Activated CD8-positive, alpha-beta memory T cell treated with anti-CD3 and anti-CD28 coated beads, Interleukin-2, amount 50 U/mL, for 24 hours (primary cell): ENCODE results near the gene NT5C.
"Not testable (repeated sequence)": the region's sequence is repeated elsewhere in the genome, so short reads cannot be mapped to it uniquely, and the experiment has no call there.

ENCODE experiments used
- DNase-seq: peaks from one replicate; pipeline ENCODE4 v3.0.0-alpha.2; 2020; ENCODE audit errors: extremely low read depth

The NT5C gene

DNA sequence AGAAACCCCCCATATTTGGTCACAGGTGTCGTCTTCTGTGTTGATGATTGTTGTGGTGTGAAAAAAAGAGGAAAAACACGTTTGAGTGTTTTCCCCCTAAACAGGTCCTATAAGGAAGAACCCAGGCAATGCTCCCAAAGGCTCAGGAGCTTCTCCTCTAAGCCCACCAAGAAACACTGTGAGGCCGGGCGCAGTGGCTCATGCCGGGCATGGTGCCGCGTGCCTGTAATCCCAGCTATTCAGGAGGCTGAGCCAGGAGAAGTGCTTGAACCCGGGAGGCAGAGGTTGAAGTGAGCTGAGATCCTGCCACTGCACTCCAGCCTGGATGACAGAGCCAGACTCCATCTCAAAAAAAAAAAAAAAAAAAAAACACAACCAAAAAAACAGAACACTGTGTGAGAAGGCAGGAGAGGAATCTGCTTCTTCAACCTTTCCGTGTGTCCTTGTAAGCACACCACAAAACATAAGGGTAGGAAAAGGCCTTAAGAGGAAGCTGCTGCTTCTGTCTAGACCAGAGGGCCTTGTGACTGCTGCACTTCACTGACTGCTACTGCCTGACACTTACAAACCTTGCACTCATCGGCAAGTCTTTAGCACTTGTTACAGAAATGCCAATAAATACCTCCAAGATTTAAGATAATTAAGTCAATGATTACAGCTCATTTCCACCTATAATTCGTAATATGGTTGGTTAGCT is 13.4 kb upstream of the NT5C start:
- DNase-seq = no peak

DNA sequence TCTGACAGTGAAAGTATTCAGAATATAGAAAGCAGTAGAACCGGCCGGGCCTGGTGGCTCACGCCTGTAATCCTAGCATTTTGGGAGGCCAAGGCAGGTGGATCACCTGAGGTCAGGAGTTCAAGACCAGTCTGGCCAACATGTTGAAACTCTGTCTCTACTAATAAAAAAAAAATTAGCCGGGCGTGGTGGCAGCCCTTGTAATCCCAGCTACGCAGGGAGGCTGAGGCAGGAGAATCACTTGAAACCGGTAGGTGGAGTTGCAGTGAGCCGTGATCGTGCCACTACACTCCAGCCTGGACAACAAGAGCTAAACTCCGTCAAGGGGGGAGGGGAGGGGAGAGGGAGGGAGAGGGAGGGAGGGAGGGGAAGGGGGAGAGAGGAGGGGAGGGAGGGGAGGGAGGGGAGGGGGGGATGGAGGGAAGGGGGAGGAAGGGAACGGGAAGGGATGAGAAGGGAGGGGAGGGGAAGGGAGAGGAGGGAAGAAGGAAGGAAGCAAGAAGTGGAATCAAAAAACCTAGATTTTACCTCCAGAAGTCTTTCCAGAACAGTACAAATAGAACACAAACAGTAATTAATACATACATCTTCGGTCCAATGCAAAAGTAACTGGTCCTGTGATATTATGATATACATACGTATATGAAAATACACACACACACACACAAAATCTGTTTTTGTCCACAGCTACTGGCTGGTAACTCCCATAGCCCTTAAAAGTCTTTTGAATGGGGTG is 10.9 kb upstream of the NT5C start:
- no peak for DNase-seq

DNA sequence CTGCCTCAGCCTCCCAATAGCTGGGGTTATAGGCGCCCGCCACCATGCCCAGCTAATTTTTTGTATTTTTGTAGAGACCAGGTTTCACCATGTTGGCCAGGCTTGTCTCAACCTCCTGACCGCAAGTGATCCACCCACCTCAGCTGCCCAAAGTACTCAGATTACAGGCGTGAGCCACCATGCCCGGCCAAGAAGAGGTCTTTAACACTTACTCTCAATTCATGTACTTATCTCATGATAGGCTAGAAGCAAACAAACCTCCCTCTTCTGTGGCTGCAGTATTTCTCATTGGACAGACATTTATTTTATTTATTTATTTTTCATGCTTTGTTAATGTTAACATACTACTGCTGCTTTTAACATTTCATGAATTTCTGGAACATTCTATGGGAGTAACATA is 7.0 kb upstream of the NT5C start:
- DNase-seq = no peak

DNA sequence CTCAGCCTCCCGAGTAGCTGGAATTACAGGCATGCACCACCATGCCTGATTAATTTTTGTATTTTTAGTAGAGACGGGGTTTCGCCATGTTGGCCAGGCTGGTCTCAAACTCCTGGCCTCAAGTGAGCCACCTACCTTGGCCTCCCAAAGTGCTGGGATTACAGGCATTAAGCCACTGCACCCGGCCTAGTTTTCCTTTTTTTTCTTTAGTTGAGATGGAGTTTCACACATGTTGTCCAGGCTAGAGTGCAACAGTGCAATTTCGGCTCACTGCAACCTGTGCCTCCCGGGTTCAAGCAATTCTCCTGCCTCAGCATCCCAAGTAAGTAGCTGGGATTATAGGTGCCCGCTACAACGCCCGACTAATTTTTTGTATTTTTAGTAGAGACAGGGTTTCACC is 6.2 kb upstream of the NT5C start:
- not testable (repeated sequence) for DNase-seq

DNA sequence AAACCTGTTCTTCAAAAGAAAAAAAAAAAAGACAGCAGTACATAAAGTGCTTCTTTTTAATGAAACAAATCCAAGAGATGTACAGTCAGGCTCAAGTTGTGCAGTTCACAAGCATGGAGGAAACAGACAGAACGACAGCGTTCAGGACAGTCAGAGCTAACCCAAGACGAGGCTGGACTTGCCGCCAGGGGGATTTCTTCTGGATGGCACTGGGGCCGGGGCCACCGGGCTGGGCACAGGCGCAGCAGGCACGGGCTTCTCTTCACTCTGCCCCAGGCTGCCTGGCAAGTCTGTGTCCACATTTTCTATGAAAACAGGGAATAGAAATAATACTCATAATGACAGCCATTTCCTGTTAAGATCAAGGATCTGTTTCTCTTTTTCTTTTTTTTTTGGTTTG is 4.4 kb upstream of the NT5C start:
- DNase-seq = no peak

DNA sequence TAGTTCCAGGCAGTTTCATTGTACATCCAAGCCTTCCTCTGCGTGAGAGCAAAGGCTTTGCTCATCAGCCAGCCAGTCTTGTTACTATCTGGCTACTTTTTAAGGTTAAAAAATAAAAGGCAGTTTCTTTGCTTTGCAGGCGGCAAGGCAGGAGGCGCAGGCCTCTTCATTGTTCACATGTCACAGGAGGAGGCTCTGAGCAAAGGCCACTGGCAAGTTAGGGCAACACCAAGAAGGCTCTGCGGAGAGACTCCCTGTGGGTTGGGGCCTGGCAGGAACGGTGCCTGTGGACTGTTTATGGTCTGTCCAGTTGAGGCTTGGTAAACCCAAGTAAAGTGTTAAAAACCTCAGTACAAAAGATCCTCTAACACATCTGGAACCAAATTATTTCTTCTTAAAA is 3.9 kb upstream of the NT5C start:
- no peak for DNase-seq

DNA sequence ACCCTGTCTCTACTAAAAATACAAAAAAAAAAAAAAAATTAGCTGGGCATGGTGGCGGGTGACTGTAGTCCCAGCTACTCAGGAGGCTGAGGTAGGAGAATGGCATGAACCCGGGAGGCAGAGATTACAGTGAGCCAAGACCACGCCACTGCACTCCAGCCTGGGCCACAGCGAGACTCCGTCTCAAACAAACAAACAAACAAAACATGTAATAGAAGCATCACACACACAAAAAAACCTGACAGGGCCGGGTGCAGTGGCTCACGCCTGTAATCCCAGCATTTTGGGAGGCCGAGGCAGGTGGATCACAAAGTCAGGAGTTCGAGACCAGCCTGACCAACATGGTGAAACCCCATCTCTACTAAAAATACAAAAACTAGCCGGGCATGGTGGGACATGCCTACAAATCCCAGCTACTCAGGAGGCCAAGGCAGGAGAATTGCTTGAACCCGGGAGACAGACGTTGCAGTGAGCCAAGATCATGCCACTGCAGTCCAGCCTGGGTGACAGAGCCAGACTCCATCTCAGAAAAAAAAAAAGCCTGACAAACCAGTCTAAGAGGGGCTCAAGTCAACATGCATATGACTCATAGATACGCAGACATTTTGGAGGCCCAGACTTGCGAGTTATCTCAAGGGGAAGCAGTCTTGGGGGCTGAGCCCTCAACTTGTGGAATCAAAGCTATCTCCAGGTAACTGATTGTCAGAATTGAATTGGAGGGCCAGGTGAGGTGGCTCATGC is 2.2 kb upstream of the NT5C start:
- not testable (repeated sequence) for DNase-seq

DNA sequence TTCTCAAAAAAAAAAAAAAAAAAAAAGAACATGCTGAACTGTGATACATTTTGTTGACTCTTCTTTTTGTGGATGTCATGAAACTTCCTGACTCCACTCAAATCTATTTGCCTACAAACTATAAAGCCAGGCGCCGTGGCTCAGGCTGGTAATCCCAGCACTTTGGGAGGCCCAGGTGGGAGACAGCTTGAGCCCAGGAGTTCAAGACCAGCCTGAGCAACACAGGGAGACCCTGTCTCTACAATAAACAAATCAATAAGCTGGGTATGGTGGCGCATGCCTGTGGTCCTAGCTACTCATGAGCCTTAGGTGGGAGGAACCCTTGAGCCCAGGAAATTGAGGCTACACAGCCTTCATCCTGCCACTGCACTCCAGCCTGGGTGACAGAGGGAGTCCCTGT is 1.5 kb upstream of the NT5C start:
- DNase-seq = no peak

DNA sequence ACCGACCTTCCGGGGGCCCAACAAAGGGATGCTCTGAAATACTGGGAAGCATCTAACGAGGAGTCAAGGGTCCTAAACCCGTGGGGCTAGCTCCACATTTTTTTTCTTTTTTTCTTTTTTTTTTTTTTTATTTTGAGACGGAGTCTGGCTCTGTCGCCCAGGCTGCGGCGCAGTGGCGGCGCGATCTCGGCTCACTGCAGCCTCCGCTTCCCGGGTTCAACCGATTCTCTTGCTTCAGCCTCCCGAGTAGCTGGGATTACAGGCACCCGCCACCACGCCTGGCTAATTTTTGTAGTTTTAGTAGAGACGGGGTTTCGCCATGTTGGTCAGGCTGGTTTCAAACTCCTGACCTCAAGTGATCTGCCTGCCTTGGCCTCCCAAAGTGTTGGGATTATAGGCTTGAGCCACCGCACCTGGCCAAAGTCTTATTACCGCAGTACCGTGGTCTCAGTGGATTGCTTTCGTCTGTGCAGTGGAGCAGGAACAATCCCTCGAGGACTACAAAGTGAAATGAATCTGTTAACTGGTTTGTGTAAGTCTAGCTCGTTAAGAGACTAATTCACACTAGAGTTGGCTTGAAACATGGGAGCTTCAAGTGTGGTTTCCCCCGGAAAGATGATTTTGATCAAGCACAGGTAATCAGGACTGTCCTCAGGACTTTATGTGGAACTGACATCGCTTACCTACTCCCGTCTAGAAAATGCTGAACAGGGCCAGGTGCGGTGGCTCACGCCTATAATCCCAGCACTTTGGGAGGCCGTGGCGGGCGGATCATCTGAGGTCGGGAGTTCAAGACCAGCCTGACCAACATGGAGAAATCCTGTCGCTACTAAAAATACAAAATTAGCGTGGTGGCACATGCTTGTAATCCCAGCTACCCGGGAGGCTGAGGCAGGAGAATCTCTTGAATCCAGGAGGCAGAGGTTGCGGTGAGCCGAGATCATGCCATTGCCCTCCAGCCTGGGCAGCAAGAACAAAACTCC is 767 bp upstream of the NT5C start:
- DNase-seq = not testable (repeated sequence)

DNA sequence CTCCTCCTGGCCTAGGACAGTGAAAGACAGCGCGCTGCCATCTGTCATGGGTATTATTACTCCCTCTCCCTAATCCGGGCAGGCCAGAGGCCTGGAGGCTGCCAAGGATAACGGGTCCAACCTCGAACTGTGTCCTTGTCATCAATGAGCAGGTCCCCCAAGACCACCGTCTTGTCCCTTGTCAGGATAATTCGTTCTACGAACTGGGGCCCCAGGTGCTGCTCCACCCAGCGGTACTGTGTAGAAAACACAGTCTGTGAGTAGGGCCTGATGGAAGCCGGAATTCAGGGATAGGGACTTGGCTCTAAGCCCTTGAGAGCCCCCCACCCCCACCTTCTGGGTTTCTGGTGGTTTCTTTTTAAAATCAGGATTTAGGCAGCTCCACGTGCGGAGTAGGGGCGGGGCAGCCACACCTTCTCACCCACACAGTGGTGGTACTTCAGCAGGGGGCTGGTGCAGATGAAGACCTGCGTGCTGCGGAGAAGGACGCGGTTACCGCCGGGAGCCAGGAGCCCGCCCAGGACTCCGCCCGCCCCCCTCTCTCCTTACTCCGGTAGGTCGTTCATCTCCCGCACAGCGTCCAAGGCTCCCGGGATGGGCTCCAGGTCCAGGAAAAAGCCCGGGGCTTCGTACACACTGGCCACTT is 787 bp downstream of the NT5C start:
- no peak for DNase-seq

DNA sequence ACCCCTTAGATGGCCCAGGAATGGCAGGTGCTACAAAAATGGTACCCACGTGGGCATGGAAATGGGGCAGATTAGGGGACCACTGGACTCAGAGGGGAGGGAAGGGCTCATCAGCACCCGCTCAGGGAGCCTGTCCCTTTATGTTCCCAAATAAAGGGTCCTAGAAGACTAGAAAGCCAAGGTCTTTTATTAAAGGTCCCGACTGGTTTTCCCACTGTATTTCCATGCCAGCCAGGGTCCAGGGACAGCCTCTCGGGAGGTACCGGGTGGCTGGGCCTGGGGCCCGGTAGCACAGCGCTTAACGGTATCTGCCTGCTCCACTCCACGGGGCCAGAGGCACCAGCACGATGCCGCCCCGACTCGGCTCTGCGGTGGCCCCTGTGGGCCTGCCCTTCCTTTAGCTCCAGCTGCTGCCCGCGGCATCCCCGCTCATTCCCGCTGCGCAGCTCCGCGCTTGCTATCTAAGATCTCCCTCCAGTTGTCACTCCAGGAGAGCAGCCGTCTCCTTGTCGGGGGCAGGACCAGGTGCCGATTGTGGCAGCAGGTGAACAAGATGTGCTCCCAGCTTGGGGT is 1.4 kb downstream of the NT5C start:
- DNase-seq = no peak

DNA sequence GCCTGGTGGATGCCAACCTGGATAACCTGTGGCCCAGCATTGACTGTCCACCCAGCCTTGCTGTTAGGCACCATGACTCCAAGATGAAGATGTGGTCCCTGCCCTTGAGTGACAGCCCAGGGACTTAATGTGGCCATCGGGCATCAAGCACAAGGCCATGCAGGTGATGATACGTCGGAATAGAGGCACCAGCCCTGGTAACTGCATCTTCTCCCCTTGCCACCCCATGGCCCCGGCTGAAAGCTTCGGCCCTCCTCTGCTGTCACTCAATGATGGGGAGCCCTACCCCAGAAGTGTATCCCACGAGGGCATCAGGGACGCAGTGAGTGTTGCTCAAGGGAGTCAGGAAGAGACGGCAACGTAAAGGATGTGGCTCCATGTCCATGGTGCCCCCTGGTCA is 2.0 kb downstream of the NT5C start:
- DNase-seq = no peak

DNA sequence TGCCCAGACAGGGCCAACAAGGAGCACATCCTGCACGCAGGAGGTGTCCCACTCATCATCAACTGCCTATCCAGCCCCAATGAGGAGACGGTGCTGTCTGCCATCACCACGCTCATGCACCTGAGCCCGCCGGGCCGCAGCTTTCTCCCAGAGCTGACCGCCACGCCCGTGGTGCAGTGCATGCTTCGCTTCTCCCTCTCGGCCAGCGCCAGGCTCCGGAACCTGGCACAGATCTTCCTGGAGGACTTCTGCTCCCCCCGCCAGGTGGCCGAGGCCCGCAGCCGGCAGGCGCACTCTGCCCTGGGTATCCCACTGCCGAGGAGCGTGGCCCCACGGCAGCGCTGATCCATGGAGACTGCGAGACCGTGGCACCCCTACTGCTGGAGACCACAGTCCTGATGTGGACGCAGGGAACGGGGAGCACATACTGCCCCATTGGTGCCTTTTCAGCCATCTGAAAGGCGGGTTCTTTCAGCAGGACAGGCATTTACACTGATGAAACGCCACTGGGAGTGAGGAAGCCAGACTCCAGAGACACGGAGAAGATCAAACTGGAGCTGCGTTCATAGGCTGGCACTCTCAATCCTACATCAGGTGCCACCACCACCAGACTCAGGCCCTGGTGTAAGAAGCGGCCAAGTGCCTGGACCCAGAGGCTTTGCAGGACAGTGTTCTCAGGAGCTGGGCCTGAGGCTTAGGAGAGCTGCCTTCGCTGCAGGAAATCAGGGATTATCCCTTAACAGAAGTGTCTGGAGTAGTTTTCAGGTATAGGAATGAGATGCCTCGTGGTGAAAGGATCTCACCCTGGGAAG is 2.6 kb downstream of the NT5C start:
- DNase-seq = no peak

DNA sequence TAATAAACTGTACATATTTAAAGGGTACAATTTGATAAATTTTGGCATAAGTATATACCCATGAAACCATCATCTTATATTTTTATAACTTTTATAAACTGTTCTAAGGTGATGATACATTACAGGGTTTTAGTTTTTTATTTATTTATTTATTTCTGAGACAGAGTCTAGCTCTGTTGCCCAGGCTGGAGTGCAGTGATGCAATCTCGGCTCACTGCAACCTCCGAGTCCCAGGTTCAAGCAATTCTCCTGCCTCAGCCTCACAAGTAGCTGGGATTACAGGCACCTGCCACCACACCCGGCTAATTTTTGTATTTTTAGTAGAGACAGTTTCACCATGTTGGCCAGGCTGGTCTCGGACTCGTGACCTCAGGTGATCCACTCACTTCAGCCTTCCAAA is 3.6 kb downstream of the NT5C start:
- not testable (repeated sequence) for DNase-seq

DNA sequence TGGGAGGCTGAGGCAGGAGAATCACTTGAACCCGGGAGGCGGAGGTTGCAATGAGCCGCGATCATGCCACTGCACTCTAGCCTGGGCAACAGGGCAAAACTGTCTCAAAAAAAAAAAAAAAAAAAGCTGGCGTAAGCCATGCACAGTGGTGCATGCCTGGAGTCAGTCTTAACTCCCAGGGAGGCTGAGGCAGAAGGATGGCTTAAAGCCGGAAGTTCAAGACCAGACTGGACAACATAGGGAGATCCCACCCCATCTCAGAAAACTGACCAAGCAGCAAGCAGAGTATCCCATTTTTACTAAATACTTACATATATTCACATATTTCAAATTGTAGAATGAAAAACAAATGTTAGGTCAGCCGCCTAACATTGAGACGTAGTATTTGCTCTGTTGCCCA is 4.6 kb downstream of the NT5C start:
- no peak for DNase-seq

DNA sequence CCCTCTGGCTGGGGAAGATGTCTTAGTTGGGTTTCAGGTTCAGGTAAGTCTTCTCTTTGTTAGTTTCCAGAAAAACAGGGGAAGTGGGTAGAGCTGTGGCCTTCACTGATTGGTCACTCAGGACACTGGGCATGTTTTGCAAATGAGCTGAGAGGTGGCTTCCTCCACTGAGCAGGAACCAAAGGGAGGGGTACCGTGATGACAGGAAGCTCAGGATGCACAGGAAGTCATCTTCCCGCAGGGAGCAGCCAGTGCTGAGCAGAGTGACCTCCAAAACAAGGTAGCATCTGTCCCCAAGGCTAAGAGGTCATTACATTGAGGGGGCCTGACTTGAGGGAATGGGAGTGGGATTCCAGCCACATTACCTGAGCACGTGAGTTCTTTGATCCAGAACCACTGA is 5.6 kb downstream of the NT5C start:
- DNase-seq = no peak

DNA sequence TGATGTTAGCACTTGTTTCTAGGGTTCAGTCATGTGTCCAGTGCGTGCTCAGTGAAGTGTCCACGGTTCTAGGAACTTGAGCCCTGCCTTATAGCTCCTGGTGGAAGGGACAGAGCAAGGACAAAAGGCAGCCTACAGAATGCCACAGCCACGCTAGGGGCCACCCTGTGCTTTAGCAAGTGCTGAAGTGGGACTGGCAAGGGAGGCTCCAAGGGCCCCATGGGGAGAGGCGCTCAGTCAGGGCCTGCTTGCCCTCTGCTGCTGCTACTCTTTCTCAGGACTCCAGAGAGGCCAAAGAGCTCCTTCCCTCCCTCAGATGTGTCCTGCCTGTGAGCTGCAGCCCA is 6.8 kb downstream of the NT5C start:
- no peak for DNase-seq

DNA sequence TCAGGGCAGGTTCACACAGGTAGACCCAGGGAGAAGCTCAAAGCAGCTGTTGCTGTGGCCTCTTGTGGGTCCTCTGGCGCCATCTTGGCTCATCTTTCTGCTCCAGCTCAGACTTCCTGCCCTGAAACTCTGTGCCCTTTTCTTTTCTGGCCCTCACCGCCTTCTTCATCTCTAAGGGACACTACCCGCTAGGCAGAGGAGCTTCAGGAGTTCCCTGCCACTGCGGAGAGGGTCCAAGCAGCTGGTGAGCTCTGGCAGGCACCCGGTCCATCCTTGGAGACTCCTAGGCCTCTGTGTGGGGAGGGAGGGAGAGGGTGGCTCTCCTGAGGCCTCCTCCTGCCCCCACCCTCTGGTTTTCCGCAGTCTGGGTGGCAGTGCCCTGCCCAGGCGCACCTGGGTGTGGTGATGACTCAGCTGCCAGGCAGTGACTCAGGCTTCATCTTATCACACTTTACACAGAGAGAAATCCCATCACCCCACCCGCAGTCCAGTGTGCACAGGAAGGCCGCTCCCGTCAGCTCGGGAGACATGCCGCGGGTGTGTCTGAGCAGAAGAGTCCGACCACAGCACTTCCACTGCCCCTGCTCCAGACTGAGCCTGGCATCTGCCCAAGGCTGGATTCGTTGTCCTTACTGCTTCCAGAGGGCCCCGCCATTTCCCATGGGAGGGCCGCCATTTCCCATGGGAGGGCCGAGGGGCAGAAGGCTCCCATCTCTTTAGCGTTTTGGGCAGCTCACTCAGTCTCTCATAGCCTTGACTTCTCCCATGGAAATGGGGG is 7.3 kb downstream of the NT5C start:
- DNase-seq = no peak

DNA sequence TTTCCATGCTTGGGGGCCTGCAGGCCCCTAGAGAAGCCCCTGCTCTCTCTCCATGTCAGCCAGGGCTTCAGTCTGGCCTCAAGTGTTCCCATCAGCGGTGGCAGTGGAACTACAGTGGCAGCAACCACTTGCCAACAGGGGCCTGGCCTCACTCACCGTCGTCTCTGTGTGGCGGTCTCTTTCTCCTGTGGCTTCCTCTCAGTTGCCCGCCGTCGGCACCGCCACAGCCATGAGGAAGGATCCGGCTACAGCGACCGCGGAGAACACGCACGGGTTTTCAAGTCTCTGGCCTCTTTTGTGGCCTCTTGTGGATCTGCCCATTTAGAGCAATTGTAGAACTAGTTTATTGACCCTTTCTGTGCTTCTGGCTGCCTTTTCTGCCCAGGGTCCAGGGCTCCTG is 13.2 kb downstream of the NT5C start:
- DNase-seq = no peak
